K562 (cell line): ENCODE measurements around the gene BATF. TPM values are rescaled to one million over a fixed set of nuclear protein-coding genes. Genes with fewer than 3 reads are reported as not detected.

Experiments
- E2F8 ChIP-seq: fragments of 450-650 bp; IDR thresholded peaks from 2 replicates; pipeline ENCODE4 v1.7.1; 2018; ENCODE audit warnings: mild to moderate bottlenecking, low read depth; ENCODE audit not compliant: partially characterized antibody
- MAFG ChIP-seq: fragments of 450-650 bp; conservative IDR thresholded peaks from 2 replicates; pipeline ENCODE4 v1.6.1; 2016; ENCODE audit warnings: missing genetic modification characterization, missing compliant biosample characterization
- RBM39 ChIP-seq: fragments of 200-400 bp; formaldehyde crosslinking; optimal IDR thresholded peaks from 2 replicates; pipeline ENCODE3; 2018; ENCODE audit warnings: low read depth, low read length
- SMARCA5 ChIP-seq: fragments of 450-650 bp; IDR thresholded peaks from 2 replicates; pipeline ENCODE4 v1.6.1; 2016
- WHSC1 ChIP-seq: IDR thresholded peaks from one replicate; pipeline ENCODE4 v1.6.1; 2012; ENCODE audit warnings: low read length, control low read depth, inconsistent platforms
- ZBTB1 ChIP-seq: sonication (generic); formaldehyde crosslinking; IDR thresholded peaks from 2 replicates; pipeline ENCODE4 v1.8.1; 2023; ENCODE audit warnings: missing genetic modification reagents, low read depth, mild to moderate bottlenecking, borderline replicate concordance
- ZBTB11 ChIP-seq, 3 experiments: fragments of 200-800 bp in 1 of 3; fragments of 250-450 bp in 1 of 3; fragments of 450-650 bp in 1 of 3; sonication (Bioruptor Pico) in 1 of 3; sonication (Bioruptor generic) in 1 of 3; formaldehyde crosslinking in 1 of 3; IDR thresholded peaks; 2 replicates each; pipeline versions ENCODE4 v1.6.1 to v1.8.0; 2016 to 2022; ENCODE audit warnings: mild to moderate bottlenecking in 2 of 3, missing genetic modification characterization in 2 of 3, missing compliant biosample characterization in 1 of 3, moderate library complexity in 1 of 3
- ZNF589 ChIP-seq: fragments of 200-800 bp; sonication (Bioruptor generic); IDR thresholded peaks from 2 replicates; pipeline ENCODE4 v1.6.1; 2016; ENCODE audit warnings: low read depth, missing genetic modification characterization, missing compliant biosample characterization
- polyA plus RNA-seq, 8 experiments: library from polyadenylated mRNA; depleted of rRNA in 4 of 8; stranded (reverse) in 5 of 8; unstranded in 3 of 8; fragments of >200 nt; fragmentation: Nextera tagmentation in 2 of 8; fragmentation: Illumina TruSeq in 1 of 8; extraction: Ambion mirVana in 2 of 8; extraction: Trizol in 1 of 8; gene quantifications; 2 replicates each; pipeline versions ENCODE4 v1.2.1 to v1.2.3, GENCODE V29; 2011 to 2014; ENCODE audit warnings: inconsistent platforms in 1 of 8, missing spikeins in 1 of 8
- total RNA-seq, 7 experiments: library from RNA; depleted of rRNA in 6 of 7; stranded (reverse); fragments of >200 nt in 6 of 7; fragmentation: Illumina TruSeq in 2 of 7; extraction: Trizol in 2 of 7; gene quantifications; 2 replicates each; pipeline versions ENCODE4 v1.2.1 to v1.2.3, GENCODE V29; 2011 to 2021; ENCODE audit warnings: low replicate concordance in 1 of 7

Gene BATF
- total and polyA plus RNA-seq, 9 of the 15 experiments (the other 6 are each of a cell fraction or from before 2014, with no cell fraction given) = 0.13 to 2.1 (median 0.55) TPM; not detected in 2

GRCh38 chr14:75482366-75482765 lies 39.9 kb upstream of the BATF start (continued):
- TF ChIP-seq ZBTB11 (CRISPR knock-in tag; IDR thresholded peaks at IDR 0.05) = no peak
- TF ChIP-seq WHSC1 = no peak
- no peak for TF ChIP-seq RBM39
- TF ChIP-seq SMARCA5 = no peak
- no peak for TF ChIP-seq ZBTB1 (CRISPR knock-in tag)
- TF ChIP-seq ZNF589 = no peak
- TF ChIP-seq E2F8 = no peak
- no peak for TF ChIP-seq MAFG (tag)
